ENCODE measurements around the gene LEF1.

The LEF1 gene

GRCh38 chr4:108174856-108175255, 6.1 kb upstream of the LEF1 start:
- H3K27ac ChIP-seq (ENCODE audit: low read depth, low read length), result no peak overlapping the region
- H3K9me3 ChIP-seq (ENCODE audit: low read length), result peaks cover 4% of the 10 kb centered on the region
- no peaks in the 10 kb centered on the region for H3K36me3 ChIP-seq (ENCODE audit: insufficient read depth, low read length)
- no peak overlapping the region for H3K9ac ChIP-seq (ENCODE audit: low read length)
- H3K4me1 ChIP-seq (ENCODE audit: insufficient read depth, low read length), result peaks cover 16% of the 10 kb centered on the region
- peaks cover 28 to 53% of the 10 kb centered on the region in 2 donors for H3K27me3 ChIP-seq (ENCODE audit: control insufficient read depth in 1 of 2, insufficient read depth in 2 of 2, low read length in 2 of 2)
- H3K4me3 ChIP-seq (ENCODE audit: low read depth in 1 of 2, low read length in 2 of 2), result no peak overlapping the region

GRCh38 chr4:108173599-108174057, 4.9 kb upstream of the LEF1 start:
- H3K27me3 ChIP-seq (ENCODE audit: control insufficient read depth in 1 of 2, insufficient read depth in 2 of 2, low read length in 2 of 2), result peaks cover 39 to 65% of the 10 kb centered on the region in 2 donors
- H3K9ac ChIP-seq (ENCODE audit: low read length), result no peak overlapping the region
- H3K36me3 ChIP-seq (ENCODE audit: insufficient read depth, low read length), result no peaks in the 10 kb centered on the region
- peaks cover 23% of the 10 kb centered on the region for H3K4me1 ChIP-seq (ENCODE audit: insufficient read depth, low read length)
- H3K27ac ChIP-seq (ENCODE audit: low read depth, low read length), result no peak overlapping the region
- peaks cover 4% of the 10 kb centered on the region for H3K9me3 ChIP-seq (ENCODE audit: low read length)
- peak overlapping the region; percentile 46 to 53 for H3K4me3 ChIP-seq (ENCODE audit: low read depth in 1 of 2, low read length in 2 of 2)

- no peak overlapping the region for H3K9ac ChIP-seq (ENCODE audit: low read length)
- peaks cover 23% of the 10 kb centered on the region for H3K4me1 ChIP-seq (ENCODE audit: insufficient read depth, low read length)
- no peak overlapping the region for H3K27ac ChIP-seq (ENCODE audit: low read depth, low read length)
- H3K9me3 ChIP-seq (ENCODE audit: low read length), result peaks cover 4% of the 10 kb centered on the region
- H3K4me3 ChIP-seq (ENCODE audit: low read depth in 1 of 2, low read length in 2 of 2), result peak overlapping the region; percentile 46 to 53
- no peaks in the 10 kb centered on the region for H3K36me3 ChIP-seq (ENCODE audit: insufficient read depth, low read length)
- peaks cover 39 to 72% of the 10 kb centered on the region in 2 donors for H3K27me3 ChIP-seq (ENCODE audit: control insufficient read depth in 1 of 2, insufficient read depth in 2 of 2, low read length in 2 of 2)
These were observed 4.2 kb upstream of the LEF1 start for GRCh38 chr4:108172753-108173598.

- H3K9ac ChIP-seq (ENCODE audit: low read length), result no peak overlapping the region
- peak overlapping the region; percentile 46 to 53 for H3K4me3 ChIP-seq (ENCODE audit: low read depth in 1 of 2, low read length in 2 of 2)
- H3K9me3 ChIP-seq (ENCODE audit: low read length), result peaks cover 4% of the 10 kb centered on the region
- H3K27me3 ChIP-seq (ENCODE audit: control insufficient read depth in 1 of 2, insufficient read depth in 2 of 2, low read length in 2 of 2), result peaks cover 43 to 78% of the 10 kb centered on the region in 2 donors
- H3K36me3 ChIP-seq (ENCODE audit: insufficient read depth, low read length), result no peaks in the 10 kb centered on the region
- peaks cover 24% of the 10 kb centered on the region for H3K4me1 ChIP-seq (ENCODE audit: insufficient read depth, low read length)
- H3K27ac ChIP-seq (ENCODE audit: low read depth, low read length), result no peak overlapping the region
These were observed 3.6 kb upstream of the LEF1 start for GRCh38 chr4:108172231-108172752.

- no peak overlapping the region for H3K9ac ChIP-seq (ENCODE audit: low read length)
- H3K27me3 ChIP-seq (ENCODE audit: control insufficient read depth in 1 of 2, insufficient read depth in 2 of 2, low read length in 2 of 2), result peaks cover 50 to 85% of the 10 kb centered on the region in 2 donors
- no peak overlapping the region for H3K4me3 ChIP-seq (ENCODE audit: low read depth in 1 of 2, low read length in 2 of 2)
- peaks cover 31% of the 10 kb centered on the region for H3K4me1 ChIP-seq (ENCODE audit: insufficient read depth, low read length)
- no peak overlapping the region for H3K27ac ChIP-seq (ENCODE audit: low read depth, low read length)
- peaks cover 4% of the 10 kb centered on the region for H3K9me3 ChIP-seq (ENCODE audit: low read length)
- H3K36me3 ChIP-seq (ENCODE audit: insufficient read depth, low read length), result no peaks in the 10 kb centered on the region
These were observed 2.9 kb upstream of the LEF1 start for GRCh38 chr4:108171339-108172230.

- no peak overlapping the region for H3K9ac ChIP-seq (ENCODE audit: low read length)
- H3K9me3 ChIP-seq (ENCODE audit: low read length), result peaks cover 4% of the 10 kb centered on the region
- peaks cover 36% of the 10 kb centered on the region for H3K4me1 ChIP-seq (ENCODE audit: insufficient read depth, low read length)
- H3K27me3 ChIP-seq (ENCODE audit: control insufficient read depth in 1 of 2, insufficient read depth in 2 of 2, low read length in 2 of 2), result peaks cover 58 to 93% of the 10 kb centered on the region in 2 donors
- H3K4me3 ChIP-seq (ENCODE audit: low read depth in 1 of 2, low read length in 2 of 2), result no peak overlapping the region
- no peak overlapping the region for H3K27ac ChIP-seq (ENCODE audit: low read depth, low read length)
- H3K36me3 ChIP-seq (ENCODE audit: insufficient read depth, low read length), result no peaks in the 10 kb centered on the region
These were observed 2.1 kb upstream of the LEF1 start for GRCh38 chr4:108170631-108171338.

- no peak overlapping the region for H3K4me3 ChIP-seq (ENCODE audit: low read depth in 1 of 2, low read length in 2 of 2)
- peaks cover 36% of the 10 kb centered on the region for H3K4me1 ChIP-seq (ENCODE audit: insufficient read depth, low read length)
These were observed 932 bp upstream of the LEF1 start for GRCh38 chr4:108169664-108170063.

GRCh38 chr4:108168160-108168670, 517 bp downstream of the LEF1 start:
- no peak overlapping the region for H3K9ac ChIP-seq (ENCODE audit: low read length)
- H3K4me1 ChIP-seq (ENCODE audit: insufficient read depth, low read length), result peaks cover 30% of the 10 kb centered on the region
- H3K4me3 ChIP-seq (ENCODE audit: low read depth in 1 of 2, low read length in 2 of 2), result peak overlapping the region; percentile 66 to 73
- H3K9me3 ChIP-seq (ENCODE audit: low read length), result peaks cover 4% of the 10 kb centered on the region
- H3K36me3 ChIP-seq (ENCODE audit: insufficient read depth, low read length), result no peaks in the 10 kb centered on the region
- H3K27me3 ChIP-seq (ENCODE audit: control insufficient read depth in 1 of 2, insufficient read depth in 2 of 2, low read length in 2 of 2), result peaks cover 73 to 99% of the 10 kb centered on the region in 2 donors
- no peak overlapping the region for H3K27ac ChIP-seq (ENCODE audit: low read depth, low read length)

More at GRCh38 chr4:108169664-108170063, 932 bp upstream of the LEF1 start:
- Histone ChIP-seq H3K27ac (ENCODE audit: low read depth, low read length) (no peak overlapping the region), H3K27me3 (ENCODE audit: control insufficient read depth in 1 of 2, insufficient read depth in 2 of 2, low read length in 2 of 2) (peaks cover 69 to 96% of the 10 kb centered on the region in 2 donors), H3K9ac (ENCODE audit: low read length) (no peak overlapping the region), H3K9me3 (ENCODE audit: low read length) (peaks cover 4% of the 10 kb centered on the region), H3K36me3 (ENCODE audit: insufficient read depth, low read length) (no peaks in the 10 kb centered on the region)

- peak overlapping the region; percentile 66 to 73 for H3K4me3 ChIP-seq (ENCODE audit: low read depth in 1 of 2, low read length in 2 of 2)
- no peak overlapping the region for H3K9ac ChIP-seq (ENCODE audit: low read length)
- peaks cover 4% of the 10 kb centered on the region for H3K9me3 ChIP-seq (ENCODE audit: low read length)
- no peak overlapping the region for H3K27ac ChIP-seq (ENCODE audit: low read depth, low read length)
- H3K27me3 ChIP-seq (ENCODE audit: control insufficient read depth in 1 of 2, insufficient read depth in 2 of 2, low read length in 2 of 2), result peaks cover 70 to 93% of the 10 kb centered on the region in 2 donors
- H3K4me1 ChIP-seq (ENCODE audit: insufficient read depth, low read length), result peaks cover 23% of the 10 kb centered on the region
- no peaks in the 10 kb centered on the region for H3K36me3 ChIP-seq (ENCODE audit: insufficient read depth, low read length)
These were observed 2.1 kb downstream of the LEF1 start for GRCh38 chr4:108166441-108167315.

- Histone ChIP-seq H3K27ac (ENCODE audit: low read depth, low read length) (no peak overlapping the region), H3K36me3 (ENCODE audit: insufficient read depth, low read length) (no peaks in the 10 kb centered on the region), H3K9ac (ENCODE audit: low read length) (no peak overlapping the region), H3K9me3 (ENCODE audit: low read length) (peaks cover 3% of the 10 kb centered on the region), H3K27me3 (ENCODE audit: control insufficient read depth in 1 of 2, insufficient read depth in 2 of 2, low read length in 2 of 2) (peaks cover 66 to 87% of the 10 kb centered on the region in 2 donors), H3K4me3 (ENCODE audit: low read depth in 1 of 2, low read length in 2 of 2) (no peak overlapping the region), H3K4me1 (ENCODE audit: insufficient read depth, low read length) (peaks cover 20% of the 10 kb centered on the region)
These were observed 2.7 kb downstream of the LEF1 start for GRCh38 chr4:108166038-108166437.

All from muscle layer of colon (tissue), 2 donors.